Measurements from ENCODE around the gene SLC47A1.

SLC47A1 gene

GRCh38 chr17:19569785-19570543 is 36.3 kb downstream of the SLC47A1 start:
- DNase-seq = no peak
- no peak overlapping the region for H3K4me3 ChIP-seq (ENCODE audit: low read depth, low read length)
- H3K27ac ChIP-seq (ENCODE audit: low read depth, low read length) = no peak overlapping the region
- H3K4me1 ChIP-seq (ENCODE audit: control insufficient read depth in 1 of 2, insufficient read depth in 2 of 2, low read length in 2 of 2) = no peaks in the 10 kb centered on the region
- no peaks in the 10 kb centered on the region for H3K79me1 ChIP-seq (ENCODE audit: low read length)
- H2BK120ac ChIP-seq (ENCODE audit: insufficient read depth, low read length, poor library complexity) = no peak overlapping the region
- no peaks in the 10 kb centered on the region for H3K36me3 ChIP-seq (ENCODE audit: control insufficient read depth in 1 of 2, insufficient read depth in 2 of 2, low read length in 2 of 2)
- no peak overlapping the region for H4K12ac ChIP-seq (ENCODE audit: low read depth, low read length)
- no peaks in the 10 kb centered on the region for H3K27me3 ChIP-seq (ENCODE audit: insufficient read depth, low read length)
- no peaks in the 10 kb centered on the region for H3K9me3 ChIP-seq (ENCODE audit: insufficient read depth, low read depth, low read length)
- no peaks in the 10 kb centered on the region for H3K79me2 ChIP-seq (ENCODE audit: control insufficient read depth, insufficient read depth, low read length, poor library complexity)
- no peak overlapping the region for H2BK5ac ChIP-seq (ENCODE audit: low read depth, low read length, poor library complexity)
- H2AFZ ChIP-seq (ENCODE audit: insufficient read depth, low read length, poor library complexity) = no peak overlapping the region
- no peak overlapping the region for H3K14ac ChIP-seq (ENCODE audit: low read length)
- no peak overlapping the region for H3K4ac ChIP-seq (ENCODE audit: low read depth, low read length)
- H4K91ac ChIP-seq (ENCODE audit: low read depth, low read length) = no peak overlapping the region
- no CpG with 5 or more reads among the region's 3 CpGs for WGBS (ENCODE audit: extremely low coverage, insufficient coverage, insufficient read length)
- H2BK12ac ChIP-seq (ENCODE audit: low read length) = no peak overlapping the region
- H2AK5ac ChIP-seq (ENCODE audit: low read length) = no peak overlapping the region
- no peak overlapping the region for H3K18ac ChIP-seq (ENCODE audit: low read length)
- H3K23ac ChIP-seq (ENCODE audit: low read length) = no peak overlapping the region
- no peak overlapping the region for H4K8ac ChIP-seq (ENCODE audit: low read depth, low read length)
- H3K9ac ChIP-seq (ENCODE audit: low read length) = no peak overlapping the region
- H3K4me2 ChIP-seq (ENCODE audit: low read length) = no peak overlapping the region

GRCh38 chr17:19570544-19571062 is 36.9 kb downstream of the SLC47A1 start:
- H3K4ac ChIP-seq (ENCODE audit: low read depth, low read length) = no peak overlapping the region
- no peak for DNase-seq
- no peak overlapping the region for H2BK12ac ChIP-seq (ENCODE audit: low read length)
- no peaks in the 10 kb centered on the region for H3K9me3 ChIP-seq (ENCODE audit: insufficient read depth, low read depth, low read length)
- no peak overlapping the region for H2BK5ac ChIP-seq (ENCODE audit: low read depth, low read length, poor library complexity)
- H2BK120ac ChIP-seq (ENCODE audit: insufficient read depth, low read length, poor library complexity) = no peak overlapping the region
- no peaks in the 10 kb centered on the region for H3K36me3 ChIP-seq (ENCODE audit: control insufficient read depth in 1 of 2, insufficient read depth in 2 of 2, low read length in 2 of 2)
- H2AFZ ChIP-seq (ENCODE audit: insufficient read depth, low read length, poor library complexity) = no peak overlapping the region
- H4K8ac ChIP-seq (ENCODE audit: low read depth, low read length) = no peak overlapping the region
- H3K18ac ChIP-seq (ENCODE audit: low read length) = no peak overlapping the region
- H3K79me1 ChIP-seq (ENCODE audit: low read length) = no peaks in the 10 kb centered on the region
- H3K4me3 ChIP-seq (ENCODE audit: low read depth, low read length) = no peak overlapping the region
- H3K4me2 ChIP-seq (ENCODE audit: low read length) = no peak overlapping the region
- H2AK5ac ChIP-seq (ENCODE audit: low read length) = no peak overlapping the region
- no peaks in the 10 kb centered on the region for H3K27me3 ChIP-seq (ENCODE audit: insufficient read depth, low read length)
- H3K27ac ChIP-seq (ENCODE audit: low read depth, low read length) = no peak overlapping the region
- WGBS (ENCODE audit: extremely low coverage, insufficient coverage, insufficient read length) = no CpG with 5 or more reads among the region's 4 CpGs
- no peak overlapping the region for H4K12ac ChIP-seq (ENCODE audit: low read depth, low read length)
- no peaks in the 10 kb centered on the region for H3K79me2 ChIP-seq (ENCODE audit: control insufficient read depth, insufficient read depth, low read length, poor library complexity)
- no peak overlapping the region for H3K23ac ChIP-seq (ENCODE audit: low read length)
- no peak overlapping the region for H3K9ac ChIP-seq (ENCODE audit: low read length)
- H3K4me1 ChIP-seq (ENCODE audit: control insufficient read depth in 1 of 2, insufficient read depth in 2 of 2, low read length in 2 of 2) = no peaks in the 10 kb centered on the region
- H4K91ac ChIP-seq (ENCODE audit: low read depth, low read length) = no peak overlapping the region
- H3K14ac ChIP-seq (ENCODE audit: low read length) = no peak overlapping the region

GRCh38 chr17:19573075-19573474 is 39.4 kb downstream of the SLC47A1 start:
- no peak overlapping the region for H3K4me2 ChIP-seq (ENCODE audit: low read length)
- H3K79me1 ChIP-seq (ENCODE audit: low read length) = no peaks in the 10 kb centered on the region
- H3K4ac ChIP-seq (ENCODE audit: low read depth, low read length) = no peak overlapping the region
- H3K23ac ChIP-seq (ENCODE audit: low read length) = no peak overlapping the region
- H3K4me3 ChIP-seq (ENCODE audit: low read depth, low read length) = no peak overlapping the region
- no peak for DNase-seq
- H4K8ac ChIP-seq (ENCODE audit: low read depth, low read length) = no peak overlapping the region
- no peak overlapping the region for H2BK120ac ChIP-seq (ENCODE audit: insufficient read depth, low read length, poor library complexity)
- H3K79me2 ChIP-seq (ENCODE audit: control insufficient read depth, insufficient read depth, low read length, poor library complexity) = no peaks in the 10 kb centered on the region
- H2BK5ac ChIP-seq (ENCODE audit: low read depth, low read length, poor library complexity) = no peak overlapping the region
- H4K12ac ChIP-seq (ENCODE audit: low read depth, low read length) = no peak overlapping the region
- no CpG with 5 or more reads among the region's 2 CpGs for WGBS (ENCODE audit: extremely low coverage, insufficient coverage, insufficient read length)
- H2BK12ac ChIP-seq (ENCODE audit: low read length) = no peak overlapping the region
- no peak overlapping the region for H3K9ac ChIP-seq (ENCODE audit: low read length)
- H3K9me3 ChIP-seq (ENCODE audit: insufficient read depth, low read depth, low read length) = no peaks in the 10 kb centered on the region
- H3K27me3 ChIP-seq (ENCODE audit: insufficient read depth, low read length) = no peaks in the 10 kb centered on the region
- no peak overlapping the region for H2AFZ ChIP-seq (ENCODE audit: insufficient read depth, low read length, poor library complexity)
- no peaks in the 10 kb centered on the region for H3K4me1 ChIP-seq (ENCODE audit: control insufficient read depth in 1 of 2, insufficient read depth in 2 of 2, low read length in 2 of 2)
- no peak overlapping the region for H2AK5ac ChIP-seq (ENCODE audit: low read length)
- H3K36me3 ChIP-seq (ENCODE audit: control insufficient read depth in 1 of 2, insufficient read depth in 2 of 2, low read length in 2 of 2) = no peaks in the 10 kb centered on the region
- no peak overlapping the region for H4K91ac ChIP-seq (ENCODE audit: low read depth, low read length)
- no peak overlapping the region for H3K14ac ChIP-seq (ENCODE audit: low read length)
- H3K27ac ChIP-seq (ENCODE audit: low read depth, low read length) = no peak overlapping the region
- H3K18ac ChIP-seq (ENCODE audit: low read length) = no peak overlapping the region

GRCh38 chr17:19574956-19575355 is 41.3 kb downstream of the SLC47A1 start:
- H3K4me3 ChIP-seq (ENCODE audit: low read depth, low read length) = no peak overlapping the region
- no peak overlapping the region for H3K9ac ChIP-seq (ENCODE audit: low read length)
- no peak overlapping the region for H3K4ac ChIP-seq (ENCODE audit: low read depth, low read length)
- H3K9me3 ChIP-seq (ENCODE audit: insufficient read depth, low read depth, low read length) = no peaks in the 10 kb centered on the region
- no peak overlapping the region for H4K12ac ChIP-seq (ENCODE audit: low read depth, low read length)
- H4K91ac ChIP-seq (ENCODE audit: low read depth, low read length) = no peak overlapping the region
- H2AK5ac ChIP-seq (ENCODE audit: low read length) = no peak overlapping the region
- H2BK12ac ChIP-seq (ENCODE audit: low read length) = no peak overlapping the region
- H2BK120ac ChIP-seq (ENCODE audit: insufficient read depth, low read length, poor library complexity) = no peak overlapping the region
- no peak overlapping the region for H3K23ac ChIP-seq (ENCODE audit: low read length)
- H2BK5ac ChIP-seq (ENCODE audit: low read depth, low read length, poor library complexity) = no peak overlapping the region
- DNase-seq = no peak
- no peak overlapping the region for H3K27ac ChIP-seq (ENCODE audit: low read depth, low read length)
- no peak overlapping the region for H4K8ac ChIP-seq (ENCODE audit: low read depth, low read length)
- H2AFZ ChIP-seq (ENCODE audit: insufficient read depth, low read length, poor library complexity) = no peak overlapping the region
- no peak overlapping the region for H3K14ac ChIP-seq (ENCODE audit: low read length)
- no peaks in the 10 kb centered on the region for H3K79me2 ChIP-seq (ENCODE audit: control insufficient read depth, insufficient read depth, low read length, poor library complexity)
- H3K27me3 ChIP-seq (ENCODE audit: insufficient read depth, low read length) = peaks cover 10% of the 10 kb centered on the region
- H3K4me1 ChIP-seq (ENCODE audit: control insufficient read depth in 1 of 2, insufficient read depth in 2 of 2, low read length in 2 of 2) = peaks cover 2% of the 10 kb centered on the region in 2 experiments
- no peak overlapping the region for H3K4me2 ChIP-seq (ENCODE audit: low read length)
- H3K79me1 ChIP-seq (ENCODE audit: low read length) = no peaks in the 10 kb centered on the region
- no peak overlapping the region for H3K18ac ChIP-seq (ENCODE audit: low read length)
- WGBS (ENCODE audit: extremely low coverage, insufficient coverage, insufficient read length) = no CpG with 5 or more reads among the region's 4 CpGs
- no peaks in the 10 kb centered on the region for H3K36me3 ChIP-seq (ENCODE audit: control insufficient read depth in 1 of 2, insufficient read depth in 2 of 2, low read length in 2 of 2)
